Amygdala (tissue), 56 donors: Measurements from ENCODE around the gene OSBPL5.
"Not testable (repeated sequence)": the region's sequence is repeated elsewhere in the genome, so short reads cannot be mapped to it uniquely, and the experiment has no call there.

Experiments used
- DNase-seq, 56 donors: peaks; one replicate each; lab custom pipeline; 2025; lab: John Stamatoyannopoulos, UW

The OSBPL5 gene

DNA sequence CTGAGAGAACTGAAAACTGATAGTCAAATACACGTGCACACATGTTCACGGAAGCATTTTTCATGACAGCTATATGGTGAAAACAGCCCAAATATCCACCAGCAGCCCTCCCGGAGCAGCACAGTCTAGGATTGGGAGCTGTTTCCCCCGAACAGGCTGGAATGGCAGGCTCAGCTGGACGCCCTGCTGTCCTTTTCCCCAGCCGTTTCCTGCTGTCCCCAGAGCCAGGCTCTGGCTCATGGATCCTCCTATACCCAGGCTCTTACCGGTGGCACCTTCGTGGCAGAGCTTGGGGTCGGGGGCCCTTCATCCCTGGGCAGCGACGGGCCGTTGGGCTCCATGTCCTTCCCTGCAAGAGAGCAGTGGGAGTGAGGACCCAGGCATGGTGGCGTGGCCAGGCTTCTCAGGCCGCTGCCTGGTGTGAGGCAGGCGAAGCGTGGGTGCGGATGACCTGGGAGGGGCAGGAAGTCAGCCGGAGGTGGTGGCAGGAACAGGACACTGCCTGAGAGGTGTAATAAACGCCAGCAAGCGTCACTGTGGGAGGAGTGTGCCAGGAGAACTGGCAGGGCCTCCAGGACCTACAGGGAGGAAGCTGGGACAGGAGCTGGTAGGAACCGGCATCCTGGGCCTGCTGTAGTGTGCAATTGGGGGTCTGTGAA is 38.8 kb downstream of the OSBPL5 start:
- DNase-seq = no peak

DNA sequence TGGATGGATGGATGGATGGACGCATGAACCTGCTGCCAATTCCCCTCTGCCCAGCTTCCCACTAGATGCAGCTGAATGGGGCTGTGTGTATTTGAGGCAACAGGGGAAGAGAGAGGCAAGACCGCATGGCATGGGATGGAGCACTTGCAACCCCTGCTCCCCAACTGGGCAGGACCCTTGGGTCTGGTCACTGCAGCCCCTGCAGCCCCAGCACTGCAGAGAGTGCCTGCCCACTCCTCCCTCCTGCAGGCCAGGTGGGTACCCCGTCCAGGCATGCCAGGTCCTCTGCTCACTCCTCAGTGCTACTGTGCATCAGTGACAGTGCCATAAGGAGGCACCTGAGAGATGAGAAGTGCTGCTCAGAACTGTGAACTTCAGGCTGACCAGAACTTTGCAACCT is 40.3 kb downstream of the OSBPL5 start:
- no peak for DNase-seq

DNA sequence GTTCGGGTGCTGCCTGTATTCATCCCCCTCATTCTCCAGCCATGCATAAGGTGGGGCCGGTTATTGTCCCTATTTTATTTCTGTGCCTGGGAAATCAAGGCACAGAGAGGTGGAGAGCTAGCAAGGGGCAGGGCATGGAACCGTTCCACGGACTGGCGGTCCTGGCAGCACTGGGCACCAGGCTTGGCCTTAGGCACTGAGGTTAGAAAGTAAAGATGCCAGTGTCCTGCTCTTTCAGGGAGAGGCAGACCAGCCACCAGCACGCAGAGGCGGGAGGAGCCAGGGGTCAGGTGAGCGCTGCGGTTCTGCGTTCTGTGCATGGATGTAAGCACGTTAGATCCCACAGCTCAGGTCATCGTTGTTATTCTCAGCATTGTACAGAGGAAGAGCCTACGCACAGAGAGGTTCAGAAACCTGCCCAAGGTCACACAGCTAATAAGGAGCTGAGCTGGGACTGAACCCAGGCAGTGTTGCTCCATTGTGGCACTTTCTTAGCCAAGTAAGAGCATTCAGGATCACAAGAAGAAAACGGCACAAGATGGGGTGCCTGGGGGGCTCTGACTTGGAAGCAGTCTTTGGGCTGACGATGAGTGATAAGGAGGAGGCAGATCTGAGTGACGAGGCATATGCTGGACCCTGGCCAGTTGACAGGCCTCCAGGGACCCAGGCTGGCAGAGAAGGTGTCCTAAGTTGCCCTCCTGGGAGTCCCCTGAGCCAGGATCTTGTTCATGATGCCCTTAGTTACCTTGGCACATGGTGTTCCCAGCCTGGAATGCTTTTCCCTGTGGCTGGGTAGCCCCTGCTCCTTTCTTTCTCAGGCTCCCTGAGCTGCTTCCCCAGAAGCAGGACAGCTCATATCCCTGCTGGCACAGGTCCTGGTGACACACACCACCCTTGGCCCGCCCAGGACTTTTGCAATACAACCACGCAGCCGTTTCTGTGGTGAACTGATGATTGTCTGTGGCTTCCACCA is 41.1 kb downstream of the OSBPL5 start:
- peak in 4 of 56 donors; percentile 26 to 50 (median 32) for DNase-seq

DNA sequence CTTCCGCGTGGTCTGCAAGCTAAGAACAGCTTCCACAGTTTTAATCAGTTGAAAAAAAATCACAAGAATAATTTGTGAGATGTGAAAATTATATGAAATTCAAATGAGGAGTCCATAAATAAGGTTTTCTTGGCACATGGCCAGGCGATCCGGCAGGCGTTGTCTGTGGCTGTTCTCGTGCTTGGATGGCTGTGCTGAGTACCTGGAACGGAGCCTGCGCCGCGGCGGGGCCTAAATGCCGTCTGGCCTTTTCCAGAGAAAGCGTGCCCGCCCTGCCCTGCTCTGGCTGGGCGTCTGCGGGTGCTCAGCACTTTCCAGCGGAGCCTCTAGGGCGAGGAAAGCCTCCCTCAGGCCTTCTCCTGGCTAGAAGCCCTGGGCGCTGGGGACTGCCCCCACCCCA is 41.8 kb downstream of the OSBPL5 start:
- peak in 32 of 56 donors; percentile 7 to 76 (median 34) for DNase-seq

DNA sequence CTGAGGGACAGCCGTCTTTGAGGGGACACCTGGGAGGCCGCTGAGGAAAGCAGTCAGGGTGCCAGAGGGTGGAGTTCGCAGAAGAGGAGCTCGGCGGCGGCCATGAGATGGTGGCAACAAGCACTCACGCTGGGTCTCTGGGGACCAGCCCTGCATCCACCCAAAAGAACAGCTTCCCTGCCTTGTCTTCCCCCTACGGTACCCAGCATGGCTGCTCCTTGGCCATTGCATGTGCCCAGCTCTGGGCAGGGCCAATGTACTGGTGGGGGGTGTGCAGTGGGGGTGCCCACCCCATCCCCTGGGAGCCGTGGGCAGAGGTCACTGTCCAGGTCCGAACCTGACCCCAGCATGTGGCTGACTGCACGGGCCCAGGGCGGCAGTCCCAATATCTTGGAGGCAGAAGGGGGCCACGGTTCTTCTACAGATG is 42.3 kb downstream of the OSBPL5 start:
- no peak for DNase-seq

DNA sequence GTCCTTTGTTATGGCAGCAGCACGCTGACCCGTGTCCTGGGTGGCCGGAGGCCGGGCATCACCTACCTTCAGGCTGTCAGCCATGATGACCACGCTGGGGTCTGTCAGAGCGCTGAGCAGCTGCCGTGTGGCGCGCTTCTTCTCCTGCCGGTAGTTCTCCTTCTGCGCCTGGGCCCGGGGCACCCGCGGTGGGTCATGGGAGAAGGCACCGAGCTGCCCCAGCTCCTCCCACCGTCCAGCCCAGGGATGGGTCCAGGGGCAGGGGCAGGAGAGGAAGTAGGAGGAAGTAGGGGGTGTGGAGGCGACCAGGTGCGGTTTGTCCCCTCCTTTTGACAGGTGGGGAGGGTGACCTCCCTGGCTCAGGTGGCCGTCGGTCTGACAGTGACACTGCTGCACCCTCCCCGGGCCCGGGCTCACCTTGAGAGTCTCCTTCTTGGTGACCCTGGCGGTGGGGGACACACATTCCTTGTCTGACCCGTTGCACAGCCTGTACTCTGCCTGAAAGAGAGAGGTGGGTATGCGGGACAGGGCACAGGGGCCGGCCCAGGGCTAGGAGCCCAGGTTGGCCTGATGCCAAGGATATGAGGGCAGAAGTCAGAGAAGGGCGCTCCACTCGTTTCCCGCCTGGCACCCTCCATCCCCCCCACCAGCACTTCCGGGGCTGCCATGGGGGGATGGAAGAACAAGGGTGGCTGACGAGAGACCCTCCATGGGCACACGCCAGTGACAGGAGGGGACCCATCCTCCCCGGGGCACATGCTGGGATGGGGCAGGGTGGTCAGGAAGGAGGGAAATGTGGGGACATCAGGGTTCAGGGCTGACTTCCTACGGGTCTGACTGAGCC is 43.0 kb downstream of the OSBPL5 start:
- DNase-seq = no peak

DNA sequence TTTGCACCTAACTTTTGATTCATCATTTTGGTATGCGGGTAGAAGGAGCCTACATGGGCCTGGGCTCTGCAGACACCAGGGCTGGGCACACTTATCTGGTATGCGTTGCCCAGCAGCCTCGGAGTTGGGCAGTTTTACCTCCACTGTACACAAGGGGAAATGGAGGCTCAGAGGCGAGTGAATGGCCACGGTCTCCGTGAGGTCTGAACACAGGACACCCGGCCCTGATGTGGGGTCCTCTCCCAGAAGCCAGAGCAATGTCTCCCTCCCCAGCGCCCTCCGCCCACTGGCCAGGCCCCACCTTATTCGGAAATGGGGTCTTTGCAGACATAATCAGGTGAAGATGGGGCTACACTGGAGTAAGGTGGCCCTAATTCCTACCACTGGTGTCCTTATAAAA is 43.7 kb downstream of the OSBPL5 start:
- no peak for DNase-seq

DNA sequence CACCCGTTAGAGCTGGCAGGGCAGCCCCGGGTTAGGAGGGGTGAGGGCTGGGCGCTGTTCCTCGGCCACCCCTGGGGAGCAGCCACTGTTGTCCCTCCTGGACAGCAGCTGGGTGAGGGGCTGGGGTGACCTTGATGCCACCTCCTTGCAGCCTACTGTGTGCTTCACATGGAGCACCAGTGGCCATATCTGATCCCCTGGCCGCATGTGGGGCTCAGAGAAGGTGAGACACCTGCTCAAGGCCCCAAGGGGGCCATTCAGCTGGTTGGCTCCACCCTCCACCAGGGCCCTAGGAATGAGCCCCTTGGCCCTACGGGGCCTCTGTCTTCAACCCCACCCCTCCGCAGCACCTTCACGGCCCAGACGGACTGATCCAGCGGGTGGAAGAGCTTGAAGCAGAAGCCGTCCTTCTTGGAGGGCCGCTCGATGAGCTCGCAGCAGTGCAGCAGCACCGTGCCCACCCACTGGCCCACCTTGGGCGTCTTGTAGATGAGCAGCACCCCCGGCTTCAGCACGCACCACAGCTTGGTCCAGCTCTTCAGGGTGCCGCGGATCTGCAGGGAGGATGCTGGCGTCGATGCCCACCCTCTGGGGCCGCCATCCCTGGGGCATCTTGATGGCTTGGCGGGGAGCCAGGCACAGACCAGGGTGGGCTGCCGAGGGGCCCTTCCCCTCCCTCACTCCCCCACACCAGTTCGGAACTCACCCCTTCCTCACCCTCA is 44.9 kb downstream of the OSBPL5 start:
- no peak for DNase-seq

DNA sequence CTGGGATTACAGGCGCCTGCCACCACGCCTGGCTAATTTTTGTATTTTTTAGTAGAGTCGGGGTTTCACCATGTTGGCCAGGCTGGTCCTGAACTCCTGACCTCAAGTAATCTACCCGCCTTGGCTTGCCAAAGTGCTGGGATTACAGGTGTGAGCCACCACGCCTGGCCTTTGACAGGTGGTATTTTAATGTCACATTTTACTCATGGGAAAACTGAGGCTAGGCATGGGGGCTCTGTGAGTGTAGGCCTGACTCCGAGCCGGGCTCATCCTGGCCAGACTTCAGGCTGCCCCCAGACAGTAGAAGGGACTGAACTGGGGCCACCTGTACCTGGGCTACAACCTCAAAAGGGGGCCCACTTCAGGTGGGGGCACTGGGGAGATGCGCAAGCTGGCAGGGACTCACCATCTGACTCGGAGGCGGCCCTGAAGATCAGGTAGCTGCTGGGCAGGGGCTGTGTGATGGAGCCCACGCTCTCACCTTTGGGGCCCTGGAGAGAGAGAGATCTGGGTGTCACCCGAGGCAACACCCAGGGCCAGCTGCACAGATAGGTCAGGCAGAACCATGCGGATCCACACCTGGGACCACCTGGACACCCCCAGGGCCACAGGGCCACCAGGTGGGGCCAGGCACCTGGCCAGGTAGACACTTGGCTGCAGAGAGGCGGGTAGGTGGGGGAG is 45.8 kb downstream of the OSBPL5 start:
- no peak for DNase-seq

DNA sequence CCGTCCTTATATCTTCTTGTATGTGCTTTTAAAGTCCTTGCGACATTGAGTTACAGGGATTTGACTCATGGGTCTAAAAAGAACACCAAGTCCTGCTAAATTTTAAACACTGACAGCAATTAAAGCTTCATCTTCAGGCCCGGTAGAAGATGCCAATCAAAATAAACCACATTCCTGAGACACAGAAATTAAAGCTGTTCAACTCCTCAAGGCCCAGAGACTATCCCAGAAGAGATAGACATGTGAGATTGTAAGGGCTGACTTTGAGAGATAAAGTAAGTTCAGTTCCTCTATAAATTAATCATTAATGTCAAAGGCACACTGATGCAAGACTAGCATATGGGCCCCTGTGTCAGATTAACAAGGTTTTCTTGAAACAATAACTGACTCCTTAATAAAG is 49.8 kb downstream of the OSBPL5 start:
- DNase-seq = no peak

DNA sequence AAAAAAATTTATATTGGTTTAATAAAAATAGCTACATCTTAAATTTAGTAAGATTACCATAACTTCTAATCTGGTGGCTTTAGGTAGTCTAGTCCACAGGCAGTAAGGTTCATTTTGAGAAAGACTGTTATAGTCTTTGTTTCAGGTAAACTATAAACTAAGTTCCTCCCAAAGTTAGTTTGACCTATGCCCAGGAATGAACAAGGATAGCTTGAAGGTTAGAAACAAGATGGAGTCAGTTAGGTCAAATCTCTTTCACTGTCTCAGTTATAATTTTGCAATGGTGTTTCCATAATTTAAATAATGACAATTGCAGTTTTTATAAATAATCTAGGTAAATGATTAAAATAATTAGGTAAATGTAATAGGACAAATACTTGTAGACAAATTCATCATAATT is 51.4 kb downstream of the OSBPL5 start:
- DNase-seq = not testable (repeated sequence)

DNA sequence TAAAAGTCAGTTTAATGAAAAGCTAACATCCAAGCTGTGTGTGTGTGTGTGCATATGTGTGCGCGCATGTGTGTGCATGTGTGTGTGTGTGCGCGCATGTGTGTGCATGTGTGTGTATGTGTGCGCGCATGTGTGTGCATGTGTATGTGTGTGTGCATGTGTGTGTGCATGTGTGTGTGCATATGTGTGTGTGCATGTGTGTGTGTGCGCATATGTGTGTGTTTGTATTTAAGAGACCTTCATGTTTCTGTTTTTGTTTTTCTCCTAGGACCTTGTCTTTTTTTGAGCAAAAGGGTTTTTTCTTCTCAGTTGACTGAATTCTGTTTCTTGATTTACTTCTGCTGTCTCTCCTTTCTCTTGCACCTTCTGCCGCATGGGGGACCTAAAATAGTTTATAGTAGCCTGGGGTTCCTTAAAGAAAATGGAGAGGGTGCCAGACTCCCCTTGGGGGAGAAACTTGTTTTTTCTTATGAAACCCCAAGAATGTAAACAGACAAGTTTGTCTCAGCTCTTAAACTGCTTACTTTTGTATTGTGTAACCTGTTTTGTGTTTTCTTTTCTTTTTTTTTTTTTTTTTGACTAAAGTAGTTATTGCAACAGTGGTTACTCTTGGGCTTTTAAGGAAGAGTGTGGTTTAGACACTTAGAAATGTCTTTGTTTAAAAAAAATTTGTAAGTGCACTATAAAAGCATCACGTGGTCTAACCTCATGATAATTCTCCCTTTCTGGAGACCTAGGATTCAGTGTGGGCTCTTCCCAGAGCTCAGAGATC is 53.0 kb downstream of the OSBPL5 start:
- DNase-seq = no peak

DNA sequence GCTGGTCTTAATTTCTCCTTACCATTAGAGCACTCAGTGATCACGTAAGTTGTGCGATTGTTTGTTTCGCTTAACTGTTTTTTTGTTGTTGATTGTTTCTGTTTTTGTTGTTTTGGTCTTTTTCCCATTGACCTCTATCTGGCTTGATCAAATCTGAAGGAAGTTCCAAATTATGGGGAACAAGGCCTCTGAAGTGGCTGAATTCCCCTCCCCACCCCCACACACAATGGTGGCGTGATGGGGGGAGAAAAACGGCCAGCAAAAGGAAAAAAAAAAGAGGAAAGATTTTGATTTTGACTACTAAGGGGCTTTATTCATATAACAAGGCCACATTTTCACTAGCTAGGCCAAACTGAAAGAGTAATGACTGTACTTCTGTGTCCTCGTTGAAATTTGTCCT is 53.6 kb downstream of the OSBPL5 start:
- DNase-seq = no peak

DNA sequence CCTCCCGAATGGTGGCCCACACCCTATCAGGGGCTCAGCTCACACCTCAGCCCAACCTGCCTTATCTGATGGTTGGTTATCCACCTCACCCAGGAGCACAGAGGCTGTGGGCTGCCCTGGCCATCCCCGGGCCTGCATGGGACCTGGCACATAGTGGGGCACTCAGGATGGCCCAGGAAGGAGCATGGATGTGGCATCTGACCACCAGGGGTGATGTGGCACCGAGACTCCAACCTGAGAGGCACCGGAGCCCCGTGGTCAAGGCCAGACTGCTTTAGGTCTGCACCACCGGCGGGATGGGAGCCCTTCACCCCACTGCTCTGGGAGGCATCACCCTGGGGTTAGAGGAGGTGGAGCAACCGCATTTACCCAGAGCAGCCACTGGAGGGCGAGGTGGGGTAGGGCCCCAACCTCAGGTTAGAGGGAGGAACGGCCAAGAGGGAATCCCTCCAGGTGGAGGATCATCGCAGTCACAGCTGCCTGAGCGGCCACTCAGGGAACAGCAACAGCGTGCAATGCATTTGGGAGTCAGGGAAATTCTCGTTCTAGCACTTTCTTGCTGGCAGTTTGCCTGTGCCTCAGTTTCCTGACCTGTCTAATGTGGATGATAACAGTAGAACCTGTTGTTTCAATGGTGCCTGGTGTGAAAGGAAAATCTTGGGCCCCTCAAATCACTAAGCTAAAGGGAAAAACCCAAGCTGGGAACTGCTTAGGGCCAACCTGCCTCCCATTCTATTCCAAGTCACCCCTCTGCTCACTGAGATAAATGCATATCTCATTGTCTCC is 55.0 kb downstream of the OSBPL5 start:
- peak in 1 of 56 donors; percentile 13 for DNase-seq

DNA sequence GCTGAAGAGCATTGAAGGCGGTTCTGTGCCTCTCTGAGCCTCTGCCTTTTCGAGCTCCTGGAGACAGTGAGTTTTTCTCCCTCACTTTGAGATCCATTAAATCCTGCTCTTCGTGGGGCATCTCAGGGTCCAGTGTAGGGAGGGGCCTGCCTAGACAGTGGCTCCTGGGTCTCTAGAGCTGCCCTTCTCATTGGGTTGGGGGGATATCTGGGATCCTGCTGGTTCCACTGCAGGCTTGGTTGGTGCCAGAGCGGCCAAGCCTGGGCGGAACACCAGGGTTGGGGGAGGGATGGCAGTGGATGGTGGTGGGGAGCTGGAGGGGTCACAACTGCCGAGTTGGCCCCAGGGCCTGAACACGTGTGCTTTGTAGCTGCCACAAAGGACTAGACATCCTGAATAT is 55.7 kb downstream of the OSBPL5 start:
- no peak for DNase-seq

DNA sequence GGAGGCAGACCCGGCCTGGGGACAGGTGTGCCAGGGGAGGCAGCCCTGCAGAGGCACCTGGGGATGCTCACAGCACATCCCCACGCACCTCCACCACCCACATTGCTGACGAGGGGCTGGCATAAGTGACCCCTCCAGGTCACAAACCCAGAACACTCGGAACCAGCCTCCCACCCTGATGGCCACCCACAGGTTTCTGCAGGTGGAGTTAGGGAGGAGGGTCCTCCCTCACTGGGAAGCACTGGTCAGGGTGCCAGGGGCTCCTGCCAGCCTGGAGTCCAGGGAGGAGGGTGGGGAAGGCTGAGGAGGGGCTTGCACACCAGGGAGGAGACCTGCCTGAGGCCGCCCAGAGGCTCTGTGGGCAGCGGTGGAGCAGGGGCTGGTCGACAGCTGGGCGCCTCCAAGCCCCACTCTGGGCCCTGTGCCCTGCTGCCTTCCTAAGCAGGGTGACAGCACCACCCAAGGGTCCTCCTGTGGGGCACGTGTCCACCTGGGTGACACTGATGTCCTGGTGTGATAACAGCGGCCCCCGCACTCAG is 56.9 kb downstream of the OSBPL5 start:
- DNase-seq = no peak

DNA sequence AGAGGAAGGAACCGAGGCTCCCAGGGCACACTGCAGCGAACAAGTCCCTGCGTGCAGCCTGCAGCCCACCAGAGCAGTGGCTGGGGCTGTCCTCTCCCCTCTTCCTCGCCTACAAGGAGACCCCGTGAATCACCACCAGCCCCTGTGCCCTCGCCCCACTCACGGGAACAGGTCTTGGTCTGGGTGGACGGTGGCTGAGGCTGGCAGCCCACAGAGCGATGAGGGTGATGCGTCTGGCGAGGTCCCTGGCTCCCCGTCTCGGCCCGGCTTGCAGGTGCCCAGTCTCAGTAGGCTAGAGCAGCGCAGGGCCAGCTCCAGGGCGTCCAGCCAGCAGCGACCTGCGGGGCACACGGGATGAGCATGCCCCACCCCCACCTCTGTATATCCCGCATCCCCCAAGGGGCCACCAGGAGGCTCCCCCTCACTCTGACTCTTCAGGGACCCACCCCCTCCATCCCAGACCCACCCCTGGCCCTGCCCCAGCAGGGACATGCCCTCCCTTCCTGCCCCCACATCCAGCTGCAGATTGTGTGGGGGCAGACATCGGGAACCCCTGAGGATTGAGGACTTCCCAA is 57.4 kb downstream of the OSBPL5 start:
- DNase-seq = no peak
